ENCODE results near the gene RAB35.
"Not testable (repeated sequence)": the region's sequence is repeated elsewhere in the genome, so short reads cannot be mapped to it uniquely, and the experiment has no call there.

The RAB35 gene

GRCh38 chr12:120060717-120061116 lies 55.8 kb downstream of the RAB35 start:
- DNase-seq (ENCODE audit: low read depth) = no peak

GRCh38 chr12:120060196-120060595 lies 56.4 kb downstream of the RAB35 start:
- no peak for DNase-seq (ENCODE audit: low read depth)

- DNase-seq (ENCODE audit: low read depth) = no peak
Observed at GRCh38 chr12:120056739-120057138, 59.8 kb downstream of the RAB35 start.

- DNase-seq (ENCODE audit: low read depth) = no peak
Observed at GRCh38 chr12:120055231-120056000, 61.1 kb downstream of the RAB35 start.

GRCh38 chr12:120054293-120054692 lies 62.3 kb downstream of the RAB35 start:
- DNase-seq (ENCODE audit: low read depth) = no peak

- DNase-seq (ENCODE audit: low read depth) = no peak
Observed at GRCh38 chr12:120051535-120051934, 65.0 kb downstream of the RAB35 start.

GRCh38 chr12:120049426-120049825 lies 67.1 kb downstream of the RAB35 start:
- no peak for DNase-seq (ENCODE audit: low read depth)

GRCh38 chr12:120048263-120048662 lies 68.3 kb downstream of the RAB35 start:
- DNase-seq (ENCODE audit: low read depth) = no peak

- DNase-seq (ENCODE audit: low read depth) = no peak
Observed at GRCh38 chr12:120047072-120047471, 69.5 kb downstream of the RAB35 start.

GRCh38 chr12:120045367-120045766 lies 71.2 kb downstream of the RAB35 start:
- not testable (repeated sequence) for DNase-seq (ENCODE audit: low read depth)
